ENCODE data around the gene PSMA5.

- TF ChIP-seq CTCF (conservative IDR thresholded peaks at IDR 0.05; ENCODE audit: low read length): no peak
- TF ChIP-seq EZH2phosphoT487 (IDR thresholded peaks at IDR 0.05; ENCODE audit: borderline replicate concordance): no peak
These were observed 30.4 kb downstream of the PSMA5 start for GRCh38 chr1:109395602-109396512.

Data from Loucy (cell line).